Mesendoderm (in vitro differentiated cells): ENCODE results near the gene ESRRA.

ENCODE experiments used
- DNase-seq: peaks from one replicate; pipeline ENCODE4 v3.0.0; 2013
- H2AK5ac ChIP-seq: 2 replicates; pipeline ENCODE4 v1.6.1; 2013; ENCODE audit warnings: low read length, inconsistent platforms
- H2BK120ac ChIP-seq: 2 replicates; pipeline ENCODE4 v1.6.1; 2013; ENCODE audit warnings: low read depth, mild to moderate bottlenecking, low read length, moderate library complexity, mixed read lengths
- H2BK15ac ChIP-seq: replicated peaks from 2 replicates; pipeline ENCODE4 v1.6.1; 2013; ENCODE audit warnings: low read depth, mild to moderate bottlenecking, moderate library complexity
- H2BK5ac ChIP-seq: 2 replicates; pipeline ENCODE4 v1.6.1; 2013; ENCODE audit warnings: low read length, inconsistent platforms
- H3K18ac ChIP-seq: 2 replicates; pipeline ENCODE4 v1.6.1; 2013; ENCODE audit warnings: mild to moderate bottlenecking, low read length, mixed read lengths
- H3K23ac ChIP-seq: one replicate; pipeline ENCODE4 v1.6.1; 2013; ENCODE audit warnings: low read length
- H3K27ac ChIP-seq: 2 replicates; pipeline ENCODE4 v1.5.1; 2013; ENCODE audit warnings: low read depth, mild to moderate bottlenecking, inconsistent platforms, low read length, moderate library complexity
- H3K27me3 ChIP-seq: 2 replicates; pipeline ENCODE4 v1.6.1; 2013; ENCODE audit warnings: low read length, control low read depth, mild to moderate bottlenecking, inconsistent platforms; ENCODE audit not compliant: insufficient read depth, poor library complexity
- H3K36me3 ChIP-seq: 2 replicates; pipeline ENCODE4 v1.6.1; 2013; ENCODE audit warnings: low read length, inconsistent platforms; ENCODE audit not compliant: control insufficient read depth, insufficient read depth
- H3K4ac ChIP-seq: one replicate; pipeline ENCODE4 v1.6.1; 2013; ENCODE audit warnings: low read depth, mild to moderate bottlenecking, low read length, moderate library complexity
- H3K4me1 ChIP-seq: 2 replicates; pipeline ENCODE4 v1.6.1; 2013; ENCODE audit warnings: low read depth, low read length, inconsistent platforms; ENCODE audit not compliant: control insufficient read depth
- H3K4me2 ChIP-seq: 2 replicates; pipeline ENCODE4 v1.6.1; 2013; ENCODE audit warnings: low read length
- H3K4me3 ChIP-seq: 2 replicates; pipeline ENCODE4 v1.5.1; 2013; ENCODE audit warnings: mild to moderate bottlenecking, low read length
- H3K56ac ChIP-seq: one replicate; pipeline ENCODE4 v1.6.1; 2013; ENCODE audit warnings: low read length
- H3K79me1 ChIP-seq: 2 replicates; pipeline ENCODE4 v1.6.1; 2013; ENCODE audit warnings: low read length, inconsistent platforms
- H3K79me2 ChIP-seq: 2 replicates; pipeline ENCODE4 v1.6.1; 2013; ENCODE audit warnings: mild to moderate bottlenecking, low read length; ENCODE audit not compliant: control insufficient read depth, insufficient read depth
- H3K9ac ChIP-seq: 2 replicates; pipeline ENCODE4 v1.6.1; 2013; ENCODE audit warnings: low read length, inconsistent platforms
- H4K5ac ChIP-seq: one replicate; pipeline ENCODE4 v1.6.1; 2013; ENCODE audit warnings: low read length
- H4K8ac ChIP-seq: one replicate; pipeline ENCODE4 v1.6.1; 2013; ENCODE audit warnings: low read depth, mild to moderate bottlenecking, control low read depth, low read length, moderate library complexity
- WGBS: extraction: QIAGEN DNeasy Blood & Tissue Kit; methylation state at CpG from one replicate; pipeline ENCODE4 v1.1.7; 2013; ENCODE audit warnings: low lambda C conversion rate, missing lambda C conversion rate; ENCODE audit not compliant: insufficient coverage; ENCODE audit errors: extremely low coverage; 5-methylcytosine and 5-hydroxymethylcytosine counted together

Gene ESRRA

GRCh38 chr11:64290352-64291261 is 14.7 kb upstream of the ESRRA start:
- H3K4me1 ChIP-seq: peaks cover 2% of the 10 kb centered on the region
- H3K36me3 ChIP-seq: no peaks in the 10 kb centered on the region
- no peak overlapping the region for H3K4me3 ChIP-seq
- H3K79me2 ChIP-seq: no peaks in the 10 kb centered on the region
- no peaks in the 10 kb centered on the region for H3K79me1 ChIP-seq
- no peak overlapping the region for H3K56ac ChIP-seq
- H3K18ac ChIP-seq: no peak overlapping the region
- no peak for DNase-seq
- H2AK5ac ChIP-seq: no peak overlapping the region
- H3K9ac ChIP-seq: no peak overlapping the region
- no peak overlapping the region for H3K4me2 ChIP-seq
- no peak overlapping the region for H4K5ac ChIP-seq
- WGBS: no CpG with 5 or more reads among the region's 10 CpGs
- H3K23ac ChIP-seq: no peak overlapping the region
- H2BK15ac ChIP-seq: no peak overlapping the region
- no peak overlapping the region for H3K4ac ChIP-seq
- no peak overlapping the region for H4K8ac ChIP-seq
- H2BK5ac ChIP-seq: no peak overlapping the region
- peaks cover 51% of the 10 kb centered on the region for H3K27me3 ChIP-seq
- no peak overlapping the region for H3K27ac ChIP-seq
- no peak overlapping the region for H2BK120ac ChIP-seq

GRCh38 chr11:64291262-64291751 is 14.0 kb upstream of the ESRRA start, which contains the start of gene KCNK4:
KCNK4 (plus strand) TSS chr11:64291302; CDS start chr11:64293019, 1,717 bp downstream.
- Histone ChIP-seq H3K4me3 (no peak within 1 kb of the TSS), H3K79me2 (no peaks in the 10 kb centered on the region), H2BK120ac (no peak within 1 kb of the TSS), H2BK5ac (no peak within 1 kb of the TSS), H3K27me3 (peaks cover 58% of the 10 kb centered on the region), H3K36me3 (no peaks in the 10 kb centered on the region), H3K56ac (peak within 1 kb of the TSS; percentile 25), H3K4ac (no peak within 1 kb of the TSS), H3K4me2 (peak within 1 kb of the TSS; percentile 15), H3K4me1 (no peaks in the 10 kb centered on the region), H3K18ac (no peak within 1 kb of the TSS), H2AK5ac (no peak within 1 kb of the TSS), H4K5ac (no peak within 1 kb of the TSS), H3K27ac (no peak within 1 kb of the TSS), H3K9ac (peak within 1 kb of the TSS; percentile 29), H3K79me1 (no peaks in the 10 kb centered on the region), H4K8ac (no peak within 1 kb of the TSS), H3K23ac (no peak within 1 kb of the TSS), H2BK15ac (no peak within 1 kb of the TSS)
- no CpG with 5 or more reads among the region's 45 CpGs for WGBS
- DNase-seq: no peak

DNA sequence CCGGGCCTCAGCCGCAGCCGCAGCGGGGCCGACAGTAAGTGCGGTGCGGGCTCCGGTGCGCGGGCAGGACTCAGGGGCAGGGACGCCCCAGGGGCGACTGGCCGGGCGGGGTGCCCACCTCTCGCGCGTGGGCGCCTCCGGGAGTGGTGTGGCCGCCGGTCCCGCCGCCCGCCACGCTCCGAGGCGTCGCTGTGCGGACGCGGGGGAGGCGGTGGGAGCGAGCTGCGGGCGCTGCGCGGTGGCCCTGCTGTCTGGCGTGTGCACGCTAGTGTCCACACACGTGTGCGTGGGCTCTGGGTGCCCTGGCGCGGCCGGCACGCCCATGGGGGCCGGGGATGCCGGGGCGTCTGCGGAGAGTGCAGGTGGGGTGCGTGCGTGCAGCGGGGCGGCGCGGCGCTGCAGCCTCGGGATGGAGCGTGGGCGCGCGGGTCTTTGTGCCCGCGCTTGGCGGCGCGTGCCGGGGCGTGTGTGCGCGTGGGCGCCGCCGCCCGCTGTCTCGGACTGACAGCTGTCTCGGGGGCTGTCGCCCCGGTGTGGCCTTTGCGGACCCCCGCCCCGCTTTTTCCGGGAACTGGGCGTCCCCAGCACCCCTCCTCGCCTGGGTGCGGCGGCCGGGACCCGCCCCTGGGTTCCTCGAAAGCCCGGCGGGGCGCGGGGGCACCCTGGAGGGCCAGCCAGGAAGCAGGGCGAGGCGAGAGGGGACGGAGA is 13.4 kb upstream of the ESRRA start:
- H3K4ac ChIP-seq: no peak overlapping the region
- no peak overlapping the region for H2AK5ac ChIP-seq
- H2BK5ac ChIP-seq: no peak overlapping the region
- no peaks in the 10 kb centered on the region for H3K4me1 ChIP-seq
- no peak overlapping the region for H3K4me3 ChIP-seq
- DNase-seq: no peak
- H2BK120ac ChIP-seq: no peak overlapping the region
- H3K18ac ChIP-seq: no peak overlapping the region
- H2BK15ac ChIP-seq: no peak overlapping the region
- peak overlapping the region; percentile 15 for H3K4me2 ChIP-seq
- H3K36me3 ChIP-seq: no peaks in the 10 kb centered on the region
- H3K9ac ChIP-seq: no peak overlapping the region
- H3K27me3 ChIP-seq: peaks cover 64% of the 10 kb centered on the region
- no peak overlapping the region for H4K5ac ChIP-seq
- no peak overlapping the region for H3K23ac ChIP-seq
- H3K79me1 ChIP-seq: no peaks in the 10 kb centered on the region
- H3K79me2 ChIP-seq: no peaks in the 10 kb centered on the region
- no CpG with 5 or more reads among the region's 96 CpGs for WGBS
- no peak overlapping the region for H3K27ac ChIP-seq
- no peak overlapping the region for H4K8ac ChIP-seq
- H3K56ac ChIP-seq: peak overlapping the region; percentile 25

DNA sequence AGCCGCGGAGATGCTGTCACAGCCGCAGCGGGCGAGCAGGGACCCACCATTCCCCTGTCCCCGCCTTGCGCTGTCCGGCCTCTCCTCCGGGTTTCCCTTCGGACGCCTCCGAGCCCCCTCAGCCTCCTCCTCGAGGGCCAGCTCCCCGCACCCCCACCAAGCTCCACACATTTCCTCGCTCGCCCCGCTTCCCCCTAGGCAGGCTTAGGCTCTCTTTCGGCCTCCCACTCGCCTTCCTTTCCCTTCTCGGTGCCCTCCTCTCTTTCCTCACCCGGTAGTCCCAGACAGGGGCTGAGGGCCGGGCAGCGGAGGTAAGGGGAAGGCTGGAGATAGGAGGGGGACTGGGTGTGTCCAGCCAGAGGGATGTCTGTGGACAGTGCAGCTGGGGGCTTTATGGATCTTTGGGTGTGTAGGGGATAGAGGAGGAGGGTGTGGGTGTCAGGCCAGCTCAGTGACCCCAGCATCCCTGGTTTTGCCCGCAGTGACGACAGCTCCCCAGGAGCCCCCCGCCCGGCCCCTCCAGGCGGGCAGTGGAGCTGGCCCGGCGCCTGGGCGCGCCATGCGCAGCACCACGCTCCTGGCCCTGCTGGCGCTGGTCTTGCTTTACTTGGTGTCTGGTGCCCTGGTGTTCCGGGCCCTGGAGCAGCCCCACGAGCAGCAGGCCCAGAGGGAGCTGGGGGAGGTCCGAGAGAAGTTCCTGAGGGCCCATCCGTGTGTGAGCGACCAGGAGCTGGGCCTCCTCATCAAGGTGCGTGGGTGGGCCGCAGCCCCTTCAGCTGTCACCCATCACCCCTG is 12.7 kb upstream of the ESRRA start:
- H3K27me3 ChIP-seq: peaks cover 72% of the 10 kb centered on the region
- H3K9ac ChIP-seq: no peak overlapping the region
- H3K4ac ChIP-seq: no peak overlapping the region
- no peak overlapping the region for H3K56ac ChIP-seq
- WGBS: no CpG with 5 or more reads among the region's 42 CpGs
- no peaks in the 10 kb centered on the region for H3K79me1 ChIP-seq
- no peak overlapping the region for H3K4me3 ChIP-seq
- no peak overlapping the region for H3K27ac ChIP-seq
- no peak overlapping the region for H2BK5ac ChIP-seq
- H3K18ac ChIP-seq: no peak overlapping the region
- no peak overlapping the region for H2AK5ac ChIP-seq
- no peak overlapping the region for H2BK120ac ChIP-seq
- H3K4me1 ChIP-seq: no peaks in the 10 kb centered on the region
- H3K79me2 ChIP-seq: no peaks in the 10 kb centered on the region
- H3K4me2 ChIP-seq: no peak overlapping the region
- no peaks in the 10 kb centered on the region for H3K36me3 ChIP-seq
- H4K8ac ChIP-seq: no peak overlapping the region
- no peak overlapping the region for H2BK15ac ChIP-seq
- H4K5ac ChIP-seq: no peak overlapping the region
- DNase-seq: no peak
- H3K23ac ChIP-seq: no peak overlapping the region

- H4K8ac ChIP-seq: no peak overlapping the region
Observed at GRCh38 chr11:64294774-64295173, 10.6 kb upstream of the ESRRA start.

More at GRCh38 chr11:64294774-64295173, 10.6 kb upstream of the ESRRA start:
- Histone ChIP-seq H2BK120ac (no peak overlapping the region), H2AK5ac (no peak overlapping the region), H3K9ac (no peak overlapping the region), H3K79me1 (no peaks in the 10 kb centered on the region), H3K4me1 (no peaks in the 10 kb centered on the region), H3K79me2 (no peaks in the 10 kb centered on the region), H3K36me3 (no peaks in the 10 kb centered on the region), H3K4me2 (no peak overlapping the region), H3K18ac (no peak overlapping the region), H3K27ac (no peak overlapping the region), H3K56ac (no peak overlapping the region), H2BK15ac (no peak overlapping the region), H4K5ac (no peak overlapping the region), H3K4ac (no peak overlapping the region), H3K27me3 (peaks cover 89% of the 10 kb centered on the region), H2BK5ac (no peak overlapping the region), H3K4me3 (no peak overlapping the region), H3K23ac (no peak overlapping the region)
- WGBS: no CpG with 5 or more reads among the region's 3 CpGs
- no peak for DNase-seq
